HG02943 (cell line): Measurements from ENCODE around the gene CXorf38.

ENCODE experiments used
- ATAC-seq: cut with Tn5 transposase; IDR thresholded peaks from one replicate; pipeline ENCODE4 v1.9.1; 2021; ENCODE audit warnings: mild to moderate bottlenecking, low read depth, moderate library complexity; ENCODE audit not compliant: unreplicated experiment

Gene CXorf38

GRCh38 chrX:40647307-40648197, at the start of gene CXorf38:
Gene CXorf38, minus strand, starts transcription at chrX:40647561. Its CDS starts 41 bp downstream, at chrX:40647520.
- peak; percentile 66 for ATAC-seq

GRCh38 chrX:40694802-40695201, 47.4 kb upstream of the CXorf38 start:
- ATAC-seq = no peak

- ATAC-seq = no peak
Observed at GRCh38 chrX:40688929-40689328, 41.6 kb upstream of the CXorf38 start.

- ATAC-seq = no peak
Observed at GRCh38 chrX:40687169-40687568, 39.8 kb upstream of the CXorf38 start.

GRCh38 chrX:40685362-40685918, 38.1 kb upstream of the CXorf38 start:
- ATAC-seq = no peak

- ATAC-seq = no peak
Observed at GRCh38 chrX:40684092-40684491, 36.7 kb upstream of the CXorf38 start.

GRCh38 chrX:40683245-40683644, 35.9 kb upstream of the CXorf38 start:
- ATAC-seq = no peak

- ATAC-seq = no peak
Observed at GRCh38 chrX:40671126-40671525, 23.8 kb upstream of the CXorf38 start.

- no peak for ATAC-seq
Observed at GRCh38 chrX:40663880-40664630, 16.7 kb upstream of the CXorf38 start.

- ATAC-seq = no peak
Observed at GRCh38 chrX:40663078-40663740, 15.8 kb upstream of the CXorf38 start.

- no peak for ATAC-seq
Observed at GRCh38 chrX:40661489-40661888, 14.1 kb upstream of the CXorf38 start.

GRCh38 chrX:40660381-40660780, 13.0 kb upstream of the CXorf38 start:
- no peak for ATAC-seq

- ATAC-seq = no peak
Observed at GRCh38 chrX:40653535-40653934, 6.2 kb upstream of the CXorf38 start.

GRCh38 chrX:40652664-40653063, 5.3 kb upstream of the CXorf38 start:
- ATAC-seq = no peak

- no peak for ATAC-seq
Observed at GRCh38 chrX:40651620-40652223, 4.4 kb upstream of the CXorf38 start.

GRCh38 chrX:40646489-40647306, 663 bp downstream of the CXorf38 start:
- peak; percentile 24 for ATAC-seq

GRCh38 chrX:40644821-40645358, 2.5 kb downstream of the CXorf38 start:
- no peak for ATAC-seq

- ATAC-seq = no peak
Observed at GRCh38 chrX:40644176-40644575, 3.2 kb downstream of the CXorf38 start.

- ATAC-seq = no peak
Observed at GRCh38 chrX:40637687-40638086, 9.7 kb downstream of the CXorf38 start.
